Measurements from ENCODE around the gene ABL1.

Gene ABL1

DNA sequence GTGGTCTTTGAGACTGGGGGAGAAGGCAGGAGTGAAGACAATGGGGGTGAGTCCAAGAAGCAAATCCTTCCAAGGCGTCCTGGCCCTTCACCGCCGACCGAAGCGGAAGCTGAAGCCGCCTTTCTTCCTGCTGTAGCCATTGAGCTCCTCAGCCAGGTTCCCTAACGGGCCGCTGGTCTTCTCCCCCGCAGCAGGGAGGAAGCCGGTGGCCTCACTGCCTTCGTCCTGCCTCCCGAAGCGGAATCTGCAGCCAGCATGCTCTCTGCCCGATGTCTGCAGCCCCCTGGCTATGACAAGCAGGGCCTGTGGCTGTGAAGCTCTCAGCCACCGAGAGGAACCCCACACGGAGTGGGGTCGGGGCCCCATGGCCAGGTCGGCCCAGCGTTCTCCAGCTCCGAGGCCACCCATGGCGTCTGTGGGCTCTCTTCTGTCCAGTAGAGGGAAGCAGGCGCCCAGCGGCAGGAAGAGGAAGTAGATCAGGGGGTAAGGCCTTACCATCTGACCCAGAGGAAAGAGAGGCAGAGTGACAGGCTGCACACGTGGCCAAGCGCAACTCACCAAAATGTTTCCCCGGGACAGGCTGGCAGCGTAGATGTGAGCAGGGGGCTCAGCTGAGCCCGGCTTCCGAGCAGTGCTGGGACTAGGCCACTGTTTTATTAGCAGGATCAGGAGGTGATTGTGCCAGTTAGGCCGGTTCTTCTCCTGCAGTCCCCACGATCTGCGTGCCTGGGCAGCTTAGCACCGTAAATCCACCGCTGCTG is 58.5 kb downstream of the ABL1 start:
- TF ChIP-seq, protein P1, sequence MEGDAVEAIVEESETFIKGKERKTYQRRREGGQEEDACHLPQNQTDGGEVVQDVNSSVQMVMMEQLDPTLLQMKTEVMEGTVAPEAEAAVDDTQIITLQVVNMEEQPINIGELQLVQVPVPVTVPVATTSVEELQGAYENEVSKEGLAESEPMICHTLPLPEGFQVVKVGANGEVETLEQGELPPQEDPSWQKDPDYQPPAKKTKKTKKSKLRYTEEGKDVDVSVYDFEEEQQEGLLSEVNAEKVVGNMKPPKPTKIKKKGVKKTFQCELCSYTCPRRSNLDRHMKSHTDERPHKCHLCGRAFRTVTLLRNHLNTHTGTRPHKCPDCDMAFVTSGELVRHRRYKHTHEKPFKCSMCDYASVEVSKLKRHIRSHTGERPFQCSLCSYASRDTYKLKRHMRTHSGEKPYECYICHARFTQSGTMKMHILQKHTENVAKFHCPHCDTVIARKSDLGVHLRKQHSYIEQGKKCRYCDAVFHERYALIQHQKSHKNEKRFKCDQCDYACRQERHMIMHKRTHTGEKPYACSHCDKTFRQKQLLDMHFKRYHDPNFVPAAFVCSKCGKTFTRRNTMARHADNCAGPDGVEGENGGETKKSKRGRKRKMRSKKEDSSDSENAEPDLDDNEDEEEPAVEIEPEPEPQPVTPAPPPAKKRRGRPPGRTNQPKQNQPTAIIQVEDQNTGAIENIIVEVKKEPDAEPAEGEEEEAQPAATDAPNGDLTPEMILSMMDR (IDR thresholded peaks at IDR 0.05; ENCODE audit: low read depth, low read length, missing control alignments): no peak
- DNase-seq (ENCODE audit: low read depth): no peak
- no peak overlapping the region for H3K4me3 ChIP-seq (ENCODE audit: low read depth, low read length)

DNA sequence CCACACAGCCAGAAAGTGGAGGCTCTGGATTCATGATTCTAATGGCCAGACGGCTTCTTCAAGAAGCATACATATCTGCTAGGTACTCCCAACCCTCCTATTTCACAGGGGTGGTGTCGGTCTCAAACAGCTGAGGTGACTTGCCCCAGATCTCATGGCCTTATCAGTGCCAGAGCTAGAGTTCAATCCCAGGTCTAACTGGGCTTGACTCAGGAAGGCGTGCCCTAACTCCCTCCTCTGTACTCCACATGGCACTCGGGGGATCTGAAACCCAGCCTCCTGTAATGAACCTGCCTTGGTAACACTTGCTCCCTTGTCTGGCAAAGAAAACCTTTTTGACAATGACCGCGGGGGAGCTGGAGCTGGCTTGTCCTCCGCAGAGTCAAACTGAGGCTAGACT is 59.5 kb downstream of the ABL1 start:
- DNase-seq (ENCODE audit: low read depth): no peak
- H3K4me3 ChIP-seq (ENCODE audit: low read depth, low read length): no peak overlapping the region
- TF ChIP-seq, protein P1 (IDR thresholded peaks at IDR 0.05; ENCODE audit: low read depth, low read length, missing control alignments): no peak

DNA sequence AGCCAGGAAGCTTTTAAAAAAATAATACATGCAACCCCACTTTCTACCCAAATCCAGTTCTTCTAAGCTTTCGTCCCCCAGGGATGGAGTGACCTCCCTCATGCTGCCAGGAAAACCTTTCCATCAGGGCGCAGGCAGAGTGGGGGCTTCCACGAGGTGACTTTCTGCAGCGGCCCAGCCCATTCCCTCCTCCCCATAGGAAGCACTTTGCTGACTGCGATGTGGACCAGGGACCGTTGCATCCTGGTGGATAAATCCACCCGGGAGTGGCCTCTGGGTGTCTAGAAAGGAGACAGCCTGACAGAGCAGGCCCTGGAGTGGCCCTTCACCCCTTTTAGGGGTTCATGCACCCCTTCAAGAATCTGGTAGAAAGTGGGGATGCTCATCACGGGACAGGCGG is 60.0 kb downstream of the ABL1 start:
- H3K4me3 ChIP-seq (ENCODE audit: low read depth, low read length): no peak overlapping the region
- TF ChIP-seq, protein P1 (IDR thresholded peaks at IDR 0.05; ENCODE audit: low read depth, low read length, missing control alignments): no peak
- DNase-seq (ENCODE audit: low read depth): no peak

DNA sequence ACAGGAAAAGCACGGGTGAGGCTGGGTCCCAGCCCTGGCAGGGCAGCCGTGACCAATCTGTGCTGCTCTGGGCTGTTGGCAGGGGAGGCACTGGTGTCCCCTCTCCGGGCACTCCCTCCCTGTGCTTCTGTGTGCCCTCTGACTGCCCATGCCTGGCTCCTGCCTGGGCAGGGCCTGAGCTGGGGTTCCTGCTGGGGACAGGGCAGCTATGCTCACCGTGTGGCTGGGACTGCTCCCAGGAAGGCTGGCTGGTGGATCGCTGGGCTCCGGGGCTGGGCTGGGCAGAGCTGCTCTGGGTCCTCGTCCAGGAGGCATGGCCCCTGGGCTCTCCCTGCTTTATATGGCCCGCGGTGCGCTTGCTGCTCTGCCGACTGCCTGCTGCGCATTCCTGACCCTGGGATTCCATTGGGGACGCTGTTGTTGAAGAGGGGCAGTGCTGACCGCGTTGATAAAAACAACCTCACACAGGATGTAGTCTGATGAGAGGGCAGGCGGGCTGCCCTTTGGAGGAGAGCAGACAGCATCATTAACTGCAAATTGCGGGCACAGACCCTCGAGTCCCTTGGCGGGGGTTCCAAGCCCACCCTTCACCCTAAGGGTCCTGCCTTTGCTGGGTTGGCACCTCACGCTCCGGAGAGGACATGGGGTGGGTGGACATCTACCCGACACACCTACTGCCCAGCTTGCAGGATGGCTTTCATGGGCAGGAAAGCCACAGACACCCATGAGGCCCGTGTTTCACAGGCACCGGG is 60.6 kb downstream of the ABL1 start:
- DNase-seq (ENCODE audit: low read depth): no peak
- TF ChIP-seq, protein P1 (IDR thresholded peaks at IDR 0.05; ENCODE audit: low read depth, low read length, missing control alignments): no peak
- H3K4me3 ChIP-seq (ENCODE audit: low read depth, low read length): no peak overlapping the region

DNA sequence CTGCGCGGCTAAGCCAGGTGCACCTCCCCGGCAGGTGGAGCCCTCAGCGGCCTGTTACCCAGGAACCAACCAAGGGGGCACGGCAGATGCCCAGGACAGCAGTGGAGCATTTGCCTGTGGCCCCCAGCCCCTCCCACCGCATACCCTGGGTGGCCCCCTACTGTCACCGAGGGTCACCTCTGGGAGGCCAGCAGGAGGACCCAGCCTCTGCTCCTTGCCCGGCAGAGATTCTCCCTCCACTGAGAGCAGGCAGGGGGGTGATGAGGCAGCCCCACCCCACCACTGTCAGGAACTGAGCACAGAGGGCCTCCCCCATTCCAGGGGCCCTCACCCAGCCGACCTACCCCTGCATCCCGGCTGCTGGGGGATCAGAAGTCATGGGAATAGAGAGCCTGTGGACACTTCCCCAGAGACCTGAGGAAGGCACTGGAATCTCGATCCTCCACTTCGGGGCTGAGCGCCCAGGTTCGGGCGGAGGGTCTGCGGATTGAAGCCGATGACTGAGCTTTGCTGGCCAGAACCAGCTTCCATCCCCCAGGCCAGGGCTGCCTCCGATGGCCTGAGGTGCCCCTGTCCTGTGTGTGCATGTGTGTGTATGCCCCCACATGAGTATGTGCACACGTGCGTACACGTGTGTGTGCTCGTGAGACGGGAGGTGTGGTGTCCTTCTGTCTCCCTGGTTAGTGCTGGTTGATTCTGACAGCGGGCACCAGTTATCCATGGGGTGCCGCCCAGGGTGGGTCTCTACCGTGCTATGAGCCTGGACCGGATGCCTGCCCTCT is 61.4 kb downstream of the ABL1 start, which contains the start of gene QRFP:
Gene QRFP, minus strand, starts transcription at position 580 of the 782 bp plus-strand sequence. CDS start 2,974 bp downstream, outside the sequence.
- TF ChIP-seq, protein P1 (IDR thresholded peaks at IDR 0.05; ENCODE audit: low read depth, low read length, missing control alignments): peak; percentile 54
- H3K4me3 ChIP-seq (ENCODE audit: low read depth, low read length): no peak within 1 kb of the TSS
- no peak for DNase-seq (ENCODE audit: low read depth)

DNA sequence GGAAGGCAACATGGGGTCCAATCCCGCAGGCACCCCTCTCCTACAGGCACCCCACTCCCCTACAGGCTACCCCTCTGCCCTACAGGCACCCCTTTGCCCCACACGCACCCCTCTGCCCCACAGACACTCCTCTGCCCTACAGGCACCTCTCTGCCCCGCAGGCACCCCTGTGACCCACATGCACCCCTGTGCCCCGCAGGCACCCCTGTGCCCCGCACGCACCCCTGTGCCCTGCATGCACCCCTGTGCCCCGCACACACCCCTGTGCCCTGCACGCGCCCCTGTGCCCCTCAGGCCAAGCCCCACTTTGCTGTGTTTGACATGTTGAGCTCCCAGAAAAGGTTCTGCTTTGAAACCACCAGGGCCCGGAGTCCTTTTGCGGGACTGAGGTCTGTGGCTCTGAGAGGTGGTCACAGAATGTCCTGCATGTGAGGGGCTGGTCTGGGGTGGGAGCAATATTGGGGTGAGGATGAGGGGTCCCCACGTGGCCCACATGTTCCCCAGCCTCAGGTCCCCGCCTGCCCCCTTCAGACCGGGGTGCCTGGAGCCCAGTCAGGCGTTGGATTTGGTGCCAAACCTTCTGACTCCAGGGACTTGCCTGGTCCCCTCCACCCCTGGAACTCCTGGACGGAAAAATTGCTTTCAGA is 62.2 kb downstream of the ABL1 start:
- H3K4me3 ChIP-seq (ENCODE audit: low read depth, low read length): no peak overlapping the region
- TF ChIP-seq, protein P1 (IDR thresholded peaks at IDR 0.05; ENCODE audit: low read depth, low read length, missing control alignments): no peak
- no peak for DNase-seq (ENCODE audit: low read depth)

Data from GM12864 (cell line).